Left lung (tissue), 10 donors: Measurements from ENCODE around the gene LTBP1. TPM values are rescaled to one million over a fixed set of nuclear protein-coding genes. Genes with fewer than 3 reads are reported as not detected.

ENCODE experiments used
- ATAC-seq: fragments of 200-7000 bp; cut with Tn5 transposase; one replicate; pipeline ENCODE4 v1.9.1; 2020; ENCODE audit warnings: moderate library complexity
- DNase-seq, 4 donors: peaks; one replicate each; pipeline ENCODE4 v3.0.0-alpha.2; 2013 to 2020
- H3K27ac ChIP-seq, 2 donors: fragments of 200-600 bp; sonication (generic) in 1 of 2; one replicate each; pipeline versions ENCODE4 v1.5.0 to v1.8.0; 2020 to 2021
- H3K27me3 ChIP-seq, 2 donors: fragments of 200-600 bp; sonication (generic) in 1 of 2; one replicate each; pipeline versions ENCODE4 v1.5.0 to v1.8.0; 2020 to 2021
- H3K36me3 ChIP-seq, 2 donors: fragments of 200-600 bp; sonication (generic) in 1 of 2; one replicate each; pipeline versions ENCODE4 v1.5.0 to v1.8.0; 2020 to 2021
- H3K4me1 ChIP-seq, 2 donors: fragments of 200-600 bp; one replicate each; pipeline ENCODE4 v1.8.0; 2021
- H3K4me3 ChIP-seq, 2 donors: fragments of 200-600 bp; sonication (generic) in 1 of 2; one replicate each; pipeline versions ENCODE4 v1.5.0 to v1.8.0; 2020 to 2021; ENCODE audit warnings: mild to moderate bottlenecking in 1 of 2
- H3K9me3 ChIP-seq, 2 donors: fragments of 200-600 bp; sonication (generic) in 1 of 2; one replicate each; pipeline versions ENCODE4 v1.5.0 to v1.8.0; 2020 to 2021
- intact Hi-C, 2 donors: fragments of 100-400 bp; cut with DNase I; formaldehyde crosslinking; loops; one replicate each; pipeline versions ENCODE4 v1.11.2 to v1.14.2; 2022
- polyA plus RNA-seq, 6 donors: library from polyadenylated mRNA; unstranded; fragments of 120-200 nt; gene quantifications; one replicate each; pipeline ENCODE4 v1.2.1, GENCODE V29; 2013; ENCODE audit not compliant: insufficient read length in 6 of 6
- total RNA-seq, 2 donors: library from RNA; stranded (reverse); fragmentation: NEBNext Ultra II Directional; extraction: Animal tissue kit (Norgen Biotek cat#: 25700); gene quantifications; one replicate each; pipeline ENCODE4 v1.2.1, GENCODE V29; 2021
- TF ChIP-seq, protein P1 (sequence below), 2 donors: fragments of 200-600 bp; sonication (generic) in 1 of 2; IDR thresholded peaks; one replicate each; pipeline versions ENCODE4 v1.5.0 to v1.8.0; 2021; ENCODE audit warnings: antibody characterized with exemption in 2 of 2
- donor health status: DM: no; HTN: yes; CAD: no.
- donor health status: DM: no; HTN: no; CAD: no.

LTBP1 gene
- total and polyA plus RNA-seq, 8 donors: 35.4 to 81.2 (median 50.9) TPM

DNA sequence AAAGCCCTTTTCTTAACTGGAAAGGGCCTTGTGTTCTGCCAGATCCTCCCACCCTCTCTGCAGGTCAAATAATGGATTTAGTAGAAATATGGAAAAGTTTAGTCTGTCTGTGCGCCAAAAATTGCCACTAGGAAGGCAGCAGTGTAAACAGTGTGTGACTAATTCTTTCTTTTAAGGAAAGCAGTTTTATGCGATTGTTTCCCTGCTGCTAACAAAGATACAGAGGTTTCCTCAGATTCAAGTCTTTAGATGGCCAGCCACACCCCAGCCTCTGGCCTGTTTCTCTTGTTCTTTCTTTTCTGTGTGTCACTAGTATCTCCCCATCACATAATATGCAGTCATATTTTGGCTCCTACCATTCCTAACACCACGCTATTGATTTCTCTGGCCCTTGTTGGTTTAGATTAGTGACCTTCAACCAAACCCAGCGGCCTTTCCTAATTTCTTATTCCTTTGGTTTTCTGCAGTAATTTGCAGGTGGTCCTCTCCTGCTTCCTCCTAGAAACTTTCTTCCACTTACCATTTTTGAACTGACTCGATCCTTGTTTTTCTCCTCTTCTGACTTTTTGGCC, 157.4 kb downstream of the LTBP1 start:
- Histone ChIP-seq H3K27me3 (no peaks in the 10 kb centered on the region), H3K27ac (peak overlapping the region; percentile 28 to 39), H3K4me3 (no peak overlapping the region), H3K9me3 (no peaks in the 10 kb centered on the region), H3K4me1 (peaks cover 6 to 10% of the 10 kb centered on the region in 2 donors), H3K36me3 (no peaks in the 10 kb centered on the region)
- intact Hi-C loops: no loop called here
- DNase-seq: no peak
- peak; percentile 47 for ATAC-seq
- TF ChIP-seq, protein P1, sequence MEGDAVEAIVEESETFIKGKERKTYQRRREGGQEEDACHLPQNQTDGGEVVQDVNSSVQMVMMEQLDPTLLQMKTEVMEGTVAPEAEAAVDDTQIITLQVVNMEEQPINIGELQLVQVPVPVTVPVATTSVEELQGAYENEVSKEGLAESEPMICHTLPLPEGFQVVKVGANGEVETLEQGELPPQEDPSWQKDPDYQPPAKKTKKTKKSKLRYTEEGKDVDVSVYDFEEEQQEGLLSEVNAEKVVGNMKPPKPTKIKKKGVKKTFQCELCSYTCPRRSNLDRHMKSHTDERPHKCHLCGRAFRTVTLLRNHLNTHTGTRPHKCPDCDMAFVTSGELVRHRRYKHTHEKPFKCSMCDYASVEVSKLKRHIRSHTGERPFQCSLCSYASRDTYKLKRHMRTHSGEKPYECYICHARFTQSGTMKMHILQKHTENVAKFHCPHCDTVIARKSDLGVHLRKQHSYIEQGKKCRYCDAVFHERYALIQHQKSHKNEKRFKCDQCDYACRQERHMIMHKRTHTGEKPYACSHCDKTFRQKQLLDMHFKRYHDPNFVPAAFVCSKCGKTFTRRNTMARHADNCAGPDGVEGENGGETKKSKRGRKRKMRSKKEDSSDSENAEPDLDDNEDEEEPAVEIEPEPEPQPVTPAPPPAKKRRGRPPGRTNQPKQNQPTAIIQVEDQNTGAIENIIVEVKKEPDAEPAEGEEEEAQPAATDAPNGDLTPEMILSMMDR (IDR thresholded peaks at IDR 0.05): no peak

DNA sequence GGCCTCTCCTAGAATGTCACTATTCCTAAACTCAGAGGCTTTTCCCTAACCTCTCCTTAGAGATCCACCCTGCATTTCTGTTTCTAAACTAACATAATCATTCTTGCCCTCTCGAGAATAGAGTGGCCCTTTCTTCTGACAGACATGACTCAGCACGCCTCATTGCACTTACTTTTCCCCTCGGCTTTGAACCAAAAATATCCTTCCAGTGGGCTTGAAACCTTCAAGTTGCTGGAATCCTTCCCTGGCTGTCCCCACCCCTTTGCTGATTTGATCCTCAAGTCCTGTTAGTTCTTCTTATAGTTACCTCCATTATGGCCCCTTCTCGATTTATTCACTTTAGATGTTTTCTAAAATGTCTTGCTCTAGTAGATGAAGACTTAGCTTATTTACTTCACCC, 158.0 kb downstream of the LTBP1 start:
- Histone ChIP-seq H3K27ac (peak overlapping the region; percentile 28 to 39), H3K4me3 (no peak overlapping the region), H3K9me3 (no peaks in the 10 kb centered on the region), H3K36me3 (no peaks in the 10 kb centered on the region), H3K27me3 (no peaks in the 10 kb centered on the region), H3K4me1 (peaks cover 6 to 10% of the 10 kb centered on the region in 2 donors)
- no peak for DNase-seq
- intact Hi-C loops: no loop called here
- TF ChIP-seq, protein P1 (IDR thresholded peaks at IDR 0.05): no peak
- peak; percentile 21 for ATAC-seq

DNA sequence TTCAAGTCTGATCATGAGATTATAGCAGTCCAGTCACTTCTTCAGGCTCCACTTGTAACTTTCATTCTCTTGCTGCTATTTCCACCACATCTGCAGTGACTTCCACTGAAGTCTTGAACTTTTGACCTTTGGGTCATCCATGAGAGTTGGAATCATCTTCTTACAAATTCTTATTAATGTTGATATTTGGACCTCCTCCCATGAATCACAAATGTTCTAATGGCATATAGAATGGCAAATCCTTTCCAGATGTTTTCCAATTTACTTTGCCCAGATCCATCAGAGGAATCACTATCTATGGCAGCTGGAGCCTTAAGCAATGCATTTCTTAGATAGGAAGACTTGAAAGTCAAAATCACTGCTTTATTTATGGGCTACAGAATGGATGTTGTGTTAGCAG, 159.4 kb downstream of the LTBP1 start:
- DNase-seq (no peak), ATAC-seq (no peak)
- Histone ChIP-seq H3K27ac (no peak overlapping the region), H3K36me3 (no peaks in the 10 kb centered on the region), H3K4me1 (peaks cover 6 to 10% of the 10 kb centered on the region in 2 donors), H3K27me3 (no peaks in the 10 kb centered on the region), H3K9me3 (no peaks in the 10 kb centered on the region), H3K4me3 (no peak overlapping the region)
- TF ChIP-seq, protein P1 (IDR thresholded peaks at IDR 0.05): no peak
- intact Hi-C loops: no loop called here

DNA sequence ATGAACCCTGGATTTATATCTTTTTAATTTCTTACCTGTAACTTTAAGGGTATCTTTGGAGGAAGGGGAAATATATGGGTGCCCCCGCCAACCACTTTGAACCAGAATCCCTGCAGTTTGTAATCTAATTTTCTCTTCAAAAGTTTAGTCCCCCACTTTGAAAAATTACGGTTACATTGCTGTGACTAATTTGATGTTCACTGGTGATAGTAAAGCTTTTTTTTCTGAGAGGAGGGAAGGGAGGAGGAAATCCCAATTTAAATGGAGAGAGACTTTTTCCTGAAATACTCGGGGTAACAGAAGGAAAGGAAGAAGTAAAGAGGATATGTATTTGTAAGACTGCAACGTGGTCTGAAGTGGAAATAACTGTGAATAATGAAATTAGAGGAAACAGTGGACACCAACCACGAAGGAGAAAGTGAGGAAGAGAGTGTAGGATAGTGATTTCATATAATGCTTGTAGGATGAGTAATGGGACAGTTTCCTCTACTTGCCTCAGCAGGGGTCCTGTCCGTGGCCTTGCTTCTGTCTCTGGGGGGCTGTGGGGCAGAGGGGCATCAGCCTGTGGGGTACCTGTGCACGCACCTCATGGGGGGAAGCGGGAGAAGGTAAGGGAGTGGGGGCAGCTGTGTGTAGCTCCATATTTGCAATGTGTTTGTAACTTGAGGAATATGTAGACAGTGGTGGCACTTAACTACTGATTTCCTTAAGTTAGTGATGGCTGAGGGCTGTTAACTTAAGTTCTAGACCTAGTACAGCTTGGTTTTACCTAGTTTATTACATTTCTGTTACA, 161.1 kb downstream of the LTBP1 start:
- TF ChIP-seq, protein P1 (IDR thresholded peaks at IDR 0.05): no peak
- Histone ChIP-seq H3K27me3 (no peaks in the 10 kb centered on the region), H3K9me3 (no peaks in the 10 kb centered on the region), H3K36me3 (no peaks in the 10 kb centered on the region), H3K4me3 (no peak overlapping the region), H3K4me1 (peaks cover 6 to 10% of the 10 kb centered on the region in 2 donors), H3K27ac (no peak overlapping the region)
- no peak for DNase-seq
- intact Hi-C loops: no loop called here
- ATAC-seq: no peak
